Upper lobe of left lung (tissue), 4 donors: ENCODE results near the gene GAB4.

Source experiments
- CTCF ChIP-seq, 6 experiments: fragments of 450-650 bp in 4 of 6; fragments of 200-600 bp in 2 of 6; sonication (generic) in 2 of 6; IDR thresholded peaks; one replicate each; pipeline ENCODE4 v1.5.1; 2016 to 2019; ENCODE audit warnings: antibody characterized with exemption in 6 of 6
- EP300 ChIP-seq, 4 donors: sonication (generic); formaldehyde crosslinking; IDR thresholded peaks; one replicate each; pipeline ENCODE4 v1.5.1; 2017; ENCODE audit warnings: antibody characterized with exemption in 4 of 4, control low read depth in 2 of 4
- POLR2AphosphoS5 ChIP-seq, 2 donors: sonication (generic); formaldehyde crosslinking; IDR thresholded peaks; one replicate each; pipeline ENCODE4 v1.5.1; 2017; ENCODE audit warnings: antibody characterized with exemption in 2 of 2

GRCh38 chr22:17043521-17043920 lies 35.5 kb upstream of the GAB4 start:
- TF ChIP-seq CTCF (IDR thresholded peaks at IDR 0.05), result no peak
- TF ChIP-seq EP300 (IDR thresholded peaks at IDR 0.05), result no peak
- no peak for TF ChIP-seq POLR2AphosphoS5 (IDR thresholded peaks at IDR 0.05)
